ENCODE results near the gene ZBTB3. TPM values are rescaled to one million over a fixed set of nuclear protein-coding genes. Genes with fewer than 3 reads are reported as not detected.

ZBTB3 gene
- total and polyA plus RNA-seq, 2 of the 13 experiments (the other 11 are each of a cell fraction or from before 2014, with no cell fraction given), result 3.4 to 5.2 TPM

- TF ChIP-seq REST (IDR thresholded peaks at IDR 0.05; ENCODE audit: borderline replicate concordance in 1 of 2, low read depth in 1 of 2, low read length in 2 of 2), result 0 out of 4 replicates have a peak, but pooled peaks of 1 of the 2 experiments have one; percentile 9
- TF ChIP-seq ZNF331 (CRISPR knock-in tag; IDR thresholded peaks at IDR 0.05), result peak; percentile 68; the same call in 1 of the 2 replicates
- TF ChIP-seq TAF15 (IDR thresholded peaks at IDR 0.05; ENCODE audit: low read depth, low read length, poor library complexity, severe bottlenecking), result peak; percentile 21
- no peak for TF ChIP-seq MAX (IDR thresholded peaks at IDR 0.05)
- TF ChIP-seq KDM6A (CRISPR knock-in tag; IDR thresholded peaks at IDR 0.05; ENCODE audit: low read depth), result no peak
- TF ChIP-seq EHMT2 (IDR thresholded peaks at IDR 0.05; ENCODE audit: borderline replicate concordance, low read depth, low read length), result no peak
- TF ChIP-seq KAT2B (IDR thresholded peaks at IDR 0.05; ENCODE audit: borderline replicate concordance, low read depth, low read length), result no peak
- TF ChIP-seq MTERF4 (CRISPR knock-in tag; IDR thresholded peaks at IDR 0.05), result peak; percentile 58; the same call in 1 of the 2 replicates
- TF ChIP-seq FOXP4 (CRISPR knock-in tag; IDR thresholded peaks at IDR 0.05), result peak; percentile 30; the same call in 1 of the 2 replicates
- TF ChIP-seq ZNF350 (CRISPR knock-in tag; IDR thresholded peaks at IDR 0.05; ENCODE audit: borderline replicate concordance, low read depth), result 0 out of 2 replicates have a peak, but pooled peaks have one; percentile 5
- peak; percentile 37; the same call in 1 of the 2 replicates for TF ChIP-seq IKZF5 (CRISPR knock-in tag; IDR thresholded peaks at IDR 0.05)
- no peak for TF ChIP-seq SYNCRIP (IDR thresholded peaks at IDR 0.05; ENCODE audit: insufficient read depth, low read depth, low read length)
- TF ChIP-seq ETS1 (CRISPR knock-in tag; IDR thresholded peaks at IDR 0.05), result 0 out of 2 replicates have a peak, but pooled peaks have one; percentile 3
- TF ChIP-seq ATF7-NPFF (CRISPR knock-in tag; IDR thresholded peaks at IDR 0.05; ENCODE audit: low read depth), result no peak; the same call in 1 of the 2 replicates
- peak; percentile 19; the same call in 1 of the 2 replicates for TF ChIP-seq NAIF1 (CRISPR knock-in tag; IDR thresholded peaks at IDR 0.05; ENCODE audit: borderline replicate concordance)
- TF ChIP-seq HOMEZ (CRISPR knock-in tag; IDR thresholded peaks at IDR 0.05; ENCODE audit: low read depth), result no peak
Measured at GRCh38 chr11:62786318-62787004, 32.5 kb upstream of the ZBTB3 start (continued).
